HG03558 (cell line): ENCODE data around the gene ZNF787.

Source experiments
- ATAC-seq: cut with Tn5 transposase; IDR thresholded peaks from one replicate; pipeline ENCODE4 v1.9.1; 2021; ENCODE audit warnings: moderate number of reproducible peaks; ENCODE audit not compliant: unreplicated experiment; ENCODE audit errors: extremely low read depth

ZNF787 gene

DNA sequence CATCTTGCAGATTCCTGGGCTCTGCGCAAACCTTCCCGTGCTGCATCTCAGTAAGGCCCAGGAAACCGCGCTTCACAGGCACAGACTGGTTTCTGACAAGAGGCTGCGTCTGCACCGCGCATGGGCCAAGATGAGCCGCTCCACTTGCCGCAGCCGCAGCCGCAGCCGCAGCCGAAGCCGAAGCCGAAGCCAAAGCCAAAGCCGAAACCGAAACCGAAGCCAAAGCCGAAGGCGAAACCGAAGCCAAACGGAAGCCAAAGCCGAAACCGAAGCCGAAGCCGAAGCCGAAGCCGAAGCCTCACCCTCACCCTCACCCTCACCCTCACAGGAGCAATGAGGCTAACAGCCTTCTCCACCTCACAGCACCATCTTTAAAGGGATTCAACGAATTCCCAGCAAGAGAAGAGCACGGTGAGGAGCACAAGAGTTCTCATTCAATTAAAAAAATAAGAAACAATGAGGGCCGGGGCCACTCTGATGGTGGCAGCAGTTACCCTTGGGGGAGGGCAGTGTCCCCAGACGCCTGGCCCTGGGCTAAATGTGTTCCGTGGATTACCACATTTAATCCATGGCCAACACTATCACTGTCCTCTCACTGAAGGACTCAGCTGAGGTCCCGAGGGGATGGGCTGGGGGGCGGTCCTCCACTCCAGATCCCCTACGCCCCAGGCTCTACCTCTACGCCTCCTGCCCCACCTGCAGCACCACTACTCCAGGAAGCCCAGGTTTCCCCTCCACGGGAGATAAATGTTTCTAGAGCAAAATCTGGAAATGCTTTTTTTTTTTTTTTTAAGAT, 29.1 kb downstream of the ZNF787 start:
- no peak for ATAC-seq

DNA sequence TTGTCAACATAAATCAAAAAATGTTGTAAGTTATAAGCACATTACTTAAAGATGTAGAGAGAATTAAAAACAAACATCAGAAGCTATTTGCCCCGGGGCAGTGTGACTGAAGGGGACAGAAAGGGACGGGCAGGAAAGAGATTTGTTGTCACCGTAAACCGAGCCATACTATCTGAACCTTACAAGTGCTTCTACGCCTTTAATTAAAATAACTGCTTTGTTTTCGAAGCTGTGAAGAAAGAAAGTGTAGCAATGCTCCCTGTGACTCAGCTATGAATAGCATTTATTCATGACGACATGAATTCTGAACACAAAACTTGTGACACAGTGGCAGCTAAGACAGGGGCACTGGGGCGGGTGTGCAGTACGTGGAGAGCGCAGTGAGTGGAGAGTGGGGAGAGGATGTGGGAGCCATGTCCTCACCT, 30.0 kb downstream of the ZNF787 start:
- ATAC-seq = no peak

DNA sequence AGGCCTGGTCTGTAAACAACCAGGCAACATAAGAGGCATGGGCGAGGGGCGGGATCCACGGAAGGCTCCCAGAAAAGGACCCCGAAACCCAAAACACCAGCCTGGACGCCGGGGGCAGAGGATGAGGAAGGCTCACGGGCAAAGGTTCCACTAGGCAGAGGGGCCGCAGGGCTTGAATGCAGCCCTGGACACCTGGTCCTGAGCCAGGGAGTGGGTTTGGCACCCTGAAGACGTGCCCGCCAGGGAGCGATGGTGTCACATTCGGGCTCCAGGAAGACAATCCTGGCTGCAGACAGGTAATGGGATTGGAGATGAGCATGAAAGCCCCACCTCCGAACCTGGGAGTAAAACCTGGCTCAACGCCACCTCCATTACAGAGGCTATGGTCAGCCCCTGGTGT, 31.8 kb downstream of the ZNF787 start:
- ATAC-seq = no peak

DNA sequence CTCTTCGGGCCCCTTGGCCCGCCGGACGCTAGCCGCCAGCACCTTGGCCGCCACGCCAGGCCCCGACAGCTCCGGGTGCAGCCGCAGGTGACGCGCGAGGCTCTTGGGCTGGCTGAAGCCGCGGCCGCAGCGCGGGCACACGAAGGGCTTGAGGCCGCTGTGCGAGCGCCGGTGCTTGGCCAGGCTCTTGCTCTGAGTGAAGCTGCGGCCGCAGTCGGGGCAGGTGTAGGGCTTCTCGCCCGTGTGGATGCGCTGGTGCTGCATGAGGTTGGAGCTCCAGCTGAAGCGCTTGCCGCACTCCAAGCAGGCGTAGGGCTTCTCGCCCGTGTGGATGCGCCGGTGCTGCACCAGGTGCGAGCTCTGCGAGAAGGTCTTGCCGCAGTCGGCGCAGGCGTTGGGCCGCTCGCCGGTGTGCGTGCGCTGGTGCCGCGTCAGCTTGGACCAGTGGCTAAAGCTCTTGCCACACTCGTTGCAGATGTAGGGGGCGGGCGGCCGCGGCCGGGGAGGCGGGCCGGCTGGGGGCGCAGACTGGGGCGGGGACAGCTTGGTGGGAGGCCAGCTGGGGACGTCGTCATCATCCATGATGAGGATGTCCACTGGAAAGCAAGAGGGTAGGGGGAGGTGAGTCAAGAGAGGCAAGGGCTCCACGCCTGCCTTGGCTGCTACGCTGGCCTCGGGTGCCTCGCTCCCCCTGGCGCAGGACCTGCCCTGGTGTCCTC, 32.4 kb downstream of the ZNF787 start:
- no peak for ATAC-seq

DNA sequence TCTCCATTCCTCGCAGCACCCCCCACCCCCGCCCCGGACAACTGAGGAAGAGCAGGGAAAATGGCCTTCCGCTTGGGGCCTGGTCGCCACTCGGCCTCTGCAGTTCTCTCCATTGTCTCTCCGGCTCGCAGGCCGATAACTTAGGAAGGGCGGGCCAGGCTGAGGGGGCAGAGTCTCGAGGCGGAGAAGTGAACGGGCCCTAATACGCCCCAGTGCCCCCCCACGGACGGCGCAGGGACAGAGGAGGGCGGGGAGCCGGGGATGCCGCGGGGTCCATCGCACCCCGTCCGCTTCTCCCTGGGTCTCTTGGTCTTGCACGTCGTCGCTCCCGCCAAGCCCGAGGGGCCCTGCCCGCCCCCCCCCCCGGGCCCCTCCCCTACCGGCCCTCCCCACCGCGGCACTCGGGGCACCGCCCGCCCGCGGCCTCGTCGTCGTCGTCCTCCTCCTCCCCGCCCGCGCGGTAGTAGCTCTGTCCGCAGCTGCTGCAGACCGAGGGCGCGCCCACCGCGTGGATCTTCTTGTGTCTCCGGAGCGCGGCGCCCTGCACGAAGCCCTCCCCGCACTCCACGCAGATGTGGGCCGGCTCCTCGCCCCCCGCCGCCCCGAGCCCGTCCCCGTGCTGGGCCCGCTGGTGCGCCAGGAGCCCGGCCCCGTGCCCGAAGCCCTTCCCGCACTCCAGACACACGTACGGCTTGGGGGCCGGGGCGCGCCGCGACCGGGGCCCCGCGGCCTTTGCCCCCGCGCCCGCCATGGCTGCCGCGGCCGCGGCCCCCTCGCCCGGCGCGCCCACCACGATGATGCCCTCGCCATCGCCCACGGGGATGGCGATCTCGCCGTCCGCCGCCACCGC, 33.2 kb downstream of the ZNF787 start:
- no peak for ATAC-seq

DNA sequence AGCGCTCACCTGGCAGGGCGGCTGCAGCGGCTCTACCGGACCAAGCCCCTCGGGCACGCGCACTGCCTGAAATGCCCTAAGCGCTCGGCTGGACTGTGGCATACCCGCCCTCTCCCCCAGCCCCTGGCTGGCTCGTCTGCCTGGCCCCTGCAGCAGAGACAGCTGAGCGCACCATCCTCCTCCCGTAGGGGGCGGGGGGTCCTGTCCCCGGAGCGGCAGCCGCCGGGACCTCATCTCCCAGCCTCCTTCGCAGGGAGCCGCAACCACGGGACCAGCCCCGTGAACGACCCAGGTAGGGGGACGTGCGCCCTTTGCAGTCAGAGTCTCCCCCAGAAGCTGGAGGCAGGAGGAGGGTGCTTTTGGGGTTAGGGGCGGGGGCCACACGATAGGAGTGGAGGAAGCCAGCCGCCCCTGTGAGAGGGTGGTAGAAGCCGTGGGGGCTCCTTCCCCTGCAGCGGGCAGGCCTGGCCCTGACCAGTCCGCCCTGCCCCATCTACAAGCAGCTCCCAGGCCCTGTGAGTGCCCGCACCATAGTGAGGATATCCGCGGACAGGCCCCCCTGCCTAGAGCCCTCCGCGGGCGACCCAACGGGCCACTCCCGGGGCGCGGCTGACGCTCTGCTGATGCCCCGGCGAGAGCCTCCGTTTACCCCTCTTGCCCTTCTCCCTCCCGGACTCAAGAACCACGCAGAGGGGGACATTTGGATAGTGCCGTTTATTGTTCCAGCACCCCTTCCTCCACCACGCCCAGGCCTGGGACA, 34.2 kb downstream of the ZNF787 start:
- no peak for ATAC-seq

DNA sequence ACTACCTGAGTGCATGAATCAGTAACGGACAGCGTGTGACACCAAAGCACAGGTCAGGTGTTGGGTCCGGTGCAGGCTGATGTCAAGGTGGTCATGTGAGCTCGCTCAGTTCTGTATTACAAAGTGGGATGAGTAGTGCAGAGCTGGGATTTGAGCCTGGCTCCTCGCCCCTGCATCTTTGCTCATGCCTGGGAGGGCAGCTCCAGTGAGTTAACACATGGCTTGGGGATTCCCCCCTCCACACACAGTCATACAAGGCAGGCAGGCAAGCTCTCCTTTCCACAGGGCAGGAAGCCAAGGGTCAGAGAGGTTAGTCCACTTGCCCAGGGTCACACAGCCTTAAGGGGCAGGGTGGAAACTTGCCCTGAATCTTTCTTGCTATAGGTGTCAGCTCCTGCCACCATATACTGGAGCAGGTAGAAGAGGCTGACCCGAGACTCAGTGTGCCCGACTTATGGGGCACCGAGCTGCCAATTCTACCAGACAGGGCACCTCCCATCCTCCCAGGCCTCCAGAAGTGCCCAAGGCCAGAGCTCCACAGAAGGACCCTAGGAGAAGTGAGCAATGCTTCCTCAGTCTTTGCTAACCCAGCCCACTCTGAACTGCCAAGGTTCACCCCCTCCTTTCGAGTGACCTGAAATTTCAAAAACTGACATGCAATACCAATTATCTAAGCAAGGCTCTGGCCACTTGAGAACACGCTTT, 35.4 kb downstream of the ZNF787 start:
- no peak for ATAC-seq

DNA sequence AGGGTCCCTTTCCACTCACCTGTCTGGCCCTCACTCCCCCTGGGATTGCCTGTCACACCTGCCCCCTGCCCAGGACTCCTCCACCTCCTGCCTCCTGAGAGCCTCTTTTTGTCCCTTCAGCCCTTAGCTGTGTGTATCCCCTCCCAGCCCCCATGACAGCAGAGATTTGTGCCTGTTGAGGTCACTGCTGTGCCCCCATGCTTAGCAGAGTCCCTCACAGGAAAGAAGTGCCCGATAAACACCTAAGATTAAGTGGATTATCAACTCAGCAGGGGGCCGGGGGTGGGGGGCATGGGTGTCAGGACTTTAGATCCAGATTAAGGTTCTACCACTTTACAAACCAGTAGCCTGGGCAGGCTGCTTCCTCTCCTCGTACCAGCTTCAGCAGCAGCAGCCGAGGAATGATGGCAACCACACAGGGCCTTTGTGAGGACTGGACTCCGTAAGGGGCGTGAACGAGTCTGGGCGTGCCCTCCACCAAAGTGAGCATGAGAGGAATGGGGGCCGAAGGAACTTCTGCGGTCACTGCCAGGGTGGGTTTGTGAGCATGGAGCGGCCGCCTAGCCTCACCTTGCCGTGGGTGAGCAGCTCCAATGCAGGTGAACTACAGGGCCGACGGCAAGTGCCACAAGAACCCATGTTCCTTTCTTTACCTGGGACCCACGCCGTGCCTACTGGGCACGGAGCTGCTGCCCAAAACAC, 36.1 kb downstream of the ZNF787 start:
- ATAC-seq = no peak

DNA sequence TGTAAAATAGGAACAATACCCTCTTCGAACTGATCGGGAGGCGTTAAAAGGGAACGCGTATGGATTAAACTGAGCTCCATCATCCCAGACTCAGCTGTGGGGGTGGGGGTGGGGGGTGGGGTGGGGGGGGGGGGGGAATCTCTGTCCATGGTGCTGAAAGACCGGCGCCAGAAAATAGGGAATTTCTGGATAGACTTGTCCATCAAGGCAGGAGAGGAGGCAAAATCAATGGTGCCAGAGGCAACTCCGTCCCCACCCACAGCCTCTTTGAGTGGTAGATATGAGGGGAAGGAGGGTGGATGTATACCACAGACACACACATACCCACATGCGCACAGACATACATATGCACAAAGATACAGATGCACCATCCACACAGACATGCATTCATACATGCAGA, 37.4 kb downstream of the ZNF787 start:
- no peak for ATAC-seq

DNA sequence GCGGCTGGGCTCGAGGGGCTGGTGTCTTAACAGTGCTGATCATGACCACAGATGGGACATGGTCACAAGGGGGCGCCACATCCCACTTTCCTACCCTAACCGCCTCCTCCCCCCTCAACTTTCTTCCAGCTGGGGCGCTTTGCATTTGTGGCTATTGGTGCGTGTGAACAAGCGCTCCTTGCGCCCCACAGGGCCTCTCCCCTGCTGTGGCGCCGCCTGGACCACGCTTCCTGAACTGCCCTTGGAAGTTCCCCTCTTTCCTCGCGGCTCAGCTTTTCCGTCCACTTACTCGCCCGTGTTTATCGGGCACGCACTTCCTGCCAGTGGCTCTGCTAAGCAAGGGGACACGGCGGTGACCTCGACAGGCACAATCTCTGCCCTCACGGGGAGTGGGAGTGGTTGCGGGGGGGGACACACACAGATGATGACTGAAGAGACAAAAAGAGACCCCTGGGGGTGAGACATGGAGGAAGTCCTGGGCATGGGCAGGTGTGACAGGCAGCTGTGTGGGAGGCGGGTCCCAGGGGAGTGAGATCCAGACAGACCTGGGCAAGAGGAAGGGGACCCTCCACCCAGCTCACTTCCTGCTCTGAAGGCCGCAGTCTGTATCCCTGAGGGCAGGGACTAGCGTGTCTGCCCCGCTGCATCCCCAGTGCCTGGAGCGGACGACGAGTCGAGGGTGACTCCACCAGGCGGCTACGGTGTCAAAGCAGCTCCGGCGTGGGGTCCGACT, 40.3 kb downstream of the ZNF787 start:
- peak; percentile 48 for ATAC-seq

DNA sequence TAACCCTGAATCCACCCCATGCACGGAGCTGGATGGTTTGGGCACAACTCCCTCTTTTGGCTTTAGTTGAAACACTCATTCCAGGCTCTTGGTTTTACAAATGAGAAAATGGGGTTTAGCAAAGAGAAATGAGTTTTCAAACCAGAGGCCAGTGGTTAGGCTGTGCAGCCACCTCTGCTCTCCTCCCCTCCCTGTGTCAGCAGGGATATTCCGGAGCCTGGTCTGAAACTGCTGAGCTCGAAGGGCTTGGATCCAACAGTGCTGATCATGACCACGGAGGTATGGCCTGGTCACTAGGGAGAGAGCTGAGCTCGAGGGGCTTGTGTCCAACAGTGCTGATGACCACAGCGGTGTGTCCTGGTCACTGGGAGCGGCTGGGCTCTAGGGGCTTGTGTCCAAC, 41.5 kb downstream of the ZNF787 start:
- no peak for ATAC-seq

DNA sequence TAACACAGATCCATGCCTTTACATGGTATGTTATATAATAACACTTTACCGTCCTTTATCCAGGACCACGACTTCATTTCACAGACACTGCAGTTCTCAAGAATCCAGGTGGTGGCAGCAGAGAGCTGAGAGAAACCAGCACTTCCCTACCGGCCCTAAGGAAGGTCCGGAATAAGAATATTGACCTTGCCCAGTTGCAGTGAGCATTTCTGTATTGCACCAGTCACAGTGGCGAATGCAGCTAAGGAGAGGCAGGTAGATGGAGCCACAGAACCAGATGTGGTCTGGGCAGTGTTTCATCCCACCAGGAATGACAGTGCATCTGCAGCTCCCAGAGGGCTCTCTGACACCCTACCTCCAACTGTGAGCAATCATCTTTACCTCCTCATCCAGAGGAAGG, 44.6 kb downstream of the ZNF787 start:
- no peak for ATAC-seq

DNA sequence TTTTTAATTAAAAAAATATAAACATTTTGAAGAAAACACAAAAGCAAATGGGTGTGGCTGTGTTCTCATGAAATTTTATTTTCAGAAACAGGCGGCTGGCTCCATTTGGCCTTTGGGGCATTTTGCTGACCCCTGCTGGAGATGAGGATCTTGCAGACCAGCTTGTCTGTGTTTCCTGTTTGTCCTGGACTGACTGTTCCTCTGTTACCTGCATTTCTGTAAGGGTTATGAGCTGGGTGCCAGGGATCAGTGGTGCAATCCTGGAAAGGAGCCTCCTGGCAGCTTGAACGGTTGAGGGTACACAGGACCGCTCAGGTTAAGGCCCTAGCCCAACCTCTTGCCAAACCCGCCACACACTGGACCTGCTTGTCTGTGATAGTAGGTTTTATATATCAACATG, 49.9 kb downstream of the ZNF787 start:
- no peak for ATAC-seq

DNA sequence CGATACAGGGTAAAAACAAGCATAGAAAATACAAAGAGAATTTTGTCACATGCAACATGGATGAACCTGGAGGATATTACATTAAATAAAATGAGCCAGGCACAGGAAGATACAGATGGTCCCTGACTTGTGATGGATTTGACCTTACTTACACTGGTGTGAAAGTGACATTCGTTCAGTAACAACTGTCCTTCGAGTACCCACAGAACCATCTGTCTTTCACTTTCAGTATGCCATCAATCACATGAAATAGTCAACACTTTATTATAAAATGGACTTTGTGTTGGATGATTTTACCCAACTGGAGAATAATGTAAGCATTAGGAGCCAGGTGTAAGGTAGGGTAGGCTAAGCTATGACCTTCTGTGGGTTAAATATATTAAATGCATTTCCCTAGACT, 51.5 kb downstream of the ZNF787 start:
- no peak for ATAC-seq

DNA sequence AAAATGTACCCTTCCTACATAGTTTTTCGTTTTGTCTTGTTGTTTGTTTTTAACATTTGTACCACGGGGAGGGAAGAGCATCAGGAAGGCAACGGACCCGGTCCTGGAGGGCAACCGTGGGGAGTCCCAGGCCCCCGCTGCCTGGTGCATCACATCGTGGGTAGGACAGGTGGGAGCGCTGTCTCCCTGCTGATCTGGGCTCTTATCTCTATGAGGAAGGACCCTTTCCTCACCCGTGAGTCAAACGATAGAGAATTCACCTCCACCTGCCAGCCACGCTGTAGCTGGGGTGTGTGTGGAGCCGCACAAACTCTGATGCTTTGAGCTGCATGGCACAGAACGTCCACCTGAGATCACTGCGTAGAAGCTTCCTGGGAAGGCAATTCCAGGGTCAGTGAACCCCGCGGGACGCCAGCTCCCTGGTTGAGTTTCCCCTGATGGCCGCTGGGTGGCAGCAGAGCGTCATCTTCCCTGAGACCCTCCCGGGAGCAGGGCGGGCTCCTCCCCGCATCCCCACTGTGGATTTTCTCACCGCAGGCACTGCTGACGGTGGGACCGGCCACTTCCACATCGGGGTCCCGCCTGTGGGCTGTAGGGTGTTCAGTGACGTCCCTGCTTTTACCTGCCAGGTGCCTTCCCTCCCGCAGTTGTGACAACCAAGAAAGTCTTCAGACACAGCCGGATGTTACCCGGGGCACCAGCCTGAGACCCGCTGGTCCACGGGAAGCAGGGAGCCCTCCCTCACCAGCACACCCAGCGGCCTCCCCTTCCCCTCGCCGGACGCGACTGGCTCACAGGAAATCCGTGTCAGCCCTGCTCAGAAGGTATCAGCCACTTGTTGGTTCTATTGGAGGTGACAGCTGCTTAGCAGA, 54.7 kb downstream of the ZNF787 start:
- no peak for ATAC-seq

DNA sequence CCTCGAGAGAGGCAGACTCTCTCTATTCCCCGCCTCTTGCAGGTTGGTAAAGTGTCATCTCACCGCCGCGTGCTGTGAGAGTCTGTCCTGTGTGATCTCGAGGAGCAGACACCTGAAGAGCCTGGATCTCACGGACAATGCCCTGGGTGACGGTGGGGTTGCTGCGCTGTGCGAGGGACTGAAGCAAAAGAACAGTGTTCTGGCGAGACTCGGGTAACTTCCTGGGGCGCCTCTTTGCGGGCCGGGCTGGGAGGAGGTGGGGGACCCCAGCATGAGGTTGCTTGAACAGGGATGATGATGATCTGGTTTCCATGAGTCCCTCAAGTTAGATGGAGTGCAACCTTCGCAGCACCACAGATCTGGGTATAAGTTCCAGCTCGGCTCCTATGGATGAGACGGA, 67.5 kb downstream of the ZNF787 start:
- ATAC-seq = no peak
